GM11168 (cell line): Measurements from ENCODE around the gene GTPBP1.

Experiments
- in situ Hi-C: fragments of 300-500 bp; cut with MboI; formaldehyde crosslinking; loops from one replicate; pipeline ENCODE4 v1.12.0; 2022; ENCODE audit warnings: low sequenced_read_pairs; ENCODE audit not compliant: unreplicated experiment

GTPBP1 gene

GRCh38 chr22:38738475-38739070 is 32.8 kb downstream of the GTPBP1 start:
- in situ Hi-C loops, result no loop called here

GRCh38 chr22:38739300-38740055 is 33.7 kb downstream of the GTPBP1 start:
- in situ Hi-C loops, result no loop called here

GRCh38 chr22:38740116-38740723 is 34.5 kb downstream of the GTPBP1 start:
- in situ Hi-C loops, result no loop called here

GRCh38 chr22:38740754-38741153 is 35.0 kb downstream of the GTPBP1 start:
- in situ Hi-C loops, result no loop called here

GRCh38 chr22:38741166-38741565 is 35.4 kb downstream of the GTPBP1 start:
- in situ Hi-C loops, result no loop called here

GRCh38 chr22:38741576-38741975 is 35.8 kb downstream of the GTPBP1 start:
- in situ Hi-C loops, result no loop called here

GRCh38 chr22:38742176-38742942 is 36.6 kb downstream of the GTPBP1 start:
- in situ Hi-C loops, result no loop called here

GRCh38 chr22:38744981-38745380 is 39.2 kb downstream of the GTPBP1 start:
- in situ Hi-C loops, result no loop called here

GRCh38 chr22:38745676-38746460 is 40.1 kb downstream of the GTPBP1 start:
- in situ Hi-C loops, result no loop called here

GRCh38 chr22:38748487-38749136 is 42.9 kb downstream of the GTPBP1 start:
- in situ Hi-C loops, result no loop called here

- in situ Hi-C loops, result no loop called here
Observed at GRCh38 chr22:38750104-38750503, 44.4 kb downstream of the GTPBP1 start.

GRCh38 chr22:38750638-38751037 is 44.9 kb downstream of the GTPBP1 start:
- in situ Hi-C loops, result no loop called here

- in situ Hi-C loops, result no loop called here
Observed at GRCh38 chr22:38751066-38751421, 45.3 kb downstream of the GTPBP1 start.

GRCh38 chr22:38751422-38752346 is 45.9 kb downstream of the GTPBP1 start:
- in situ Hi-C loops, result no loop called here

- in situ Hi-C loops, result no loop called here
Observed at GRCh38 chr22:38753948-38754750, 48.4 kb downstream of the GTPBP1 start.

- in situ Hi-C loops, result no loop called here
Observed at GRCh38 chr22:38754751-38755154, 49.0 kb downstream of the GTPBP1 start.

GRCh38 chr22:38755155-38755910 is 49.6 kb downstream of the GTPBP1 start:
- in situ Hi-C loops, result no loop called here
